Transverse colon (tissue), 3 donors: ENCODE measurements around the gene TMEM253.

Source experiments
- CTCF ChIP-seq, 5 experiments: fragments of 200-600 bp in 3 of 5; fragments of 450-650 bp in 2 of 5; sonication (generic) in 3 of 5; IDR thresholded peaks; 1 replicate in 2 of 5; 2 replicates in 3 of 5; pipeline ENCODE4 v1.5.1; 2016 to 2017; ENCODE audit warnings: antibody characterized with exemption in 5 of 5, inconsistent platforms in 3 of 5, mild to moderate bottlenecking in 2 of 5, moderate library complexity in 1 of 5
- POLR2A ChIP-seq: fragments of 450-650 bp; IDR thresholded peaks from one replicate; pipeline ENCODE4 v1.6.1; 2016; ENCODE audit warnings: antibody characterized with exemption, mild to moderate bottlenecking, moderate library complexity

- TF ChIP-seq CTCF (IDR thresholded peaks at IDR 0.05) = no peak
- TF ChIP-seq POLR2A = no peak
Measured at GRCh38 chr14:21054123-21054767, 46.6 kb upstream of the TMEM253 start.
